ENCODE data around the gene ZNF518B.

GRCh38 chr4:10470505-10470904 lies 13.3 kb upstream of the ZNF518B start:
- TF ChIP-seq, protein P1, sequence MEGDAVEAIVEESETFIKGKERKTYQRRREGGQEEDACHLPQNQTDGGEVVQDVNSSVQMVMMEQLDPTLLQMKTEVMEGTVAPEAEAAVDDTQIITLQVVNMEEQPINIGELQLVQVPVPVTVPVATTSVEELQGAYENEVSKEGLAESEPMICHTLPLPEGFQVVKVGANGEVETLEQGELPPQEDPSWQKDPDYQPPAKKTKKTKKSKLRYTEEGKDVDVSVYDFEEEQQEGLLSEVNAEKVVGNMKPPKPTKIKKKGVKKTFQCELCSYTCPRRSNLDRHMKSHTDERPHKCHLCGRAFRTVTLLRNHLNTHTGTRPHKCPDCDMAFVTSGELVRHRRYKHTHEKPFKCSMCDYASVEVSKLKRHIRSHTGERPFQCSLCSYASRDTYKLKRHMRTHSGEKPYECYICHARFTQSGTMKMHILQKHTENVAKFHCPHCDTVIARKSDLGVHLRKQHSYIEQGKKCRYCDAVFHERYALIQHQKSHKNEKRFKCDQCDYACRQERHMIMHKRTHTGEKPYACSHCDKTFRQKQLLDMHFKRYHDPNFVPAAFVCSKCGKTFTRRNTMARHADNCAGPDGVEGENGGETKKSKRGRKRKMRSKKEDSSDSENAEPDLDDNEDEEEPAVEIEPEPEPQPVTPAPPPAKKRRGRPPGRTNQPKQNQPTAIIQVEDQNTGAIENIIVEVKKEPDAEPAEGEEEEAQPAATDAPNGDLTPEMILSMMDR (IDR thresholded peaks at IDR 0.05; ENCODE audit: poor library complexity, severe bottlenecking), result no peak
- TF ChIP-seq POLR2AphosphoS5 (IDR thresholded peaks at IDR 0.05) (no peak), TAF1 (IDR thresholded peaks at IDR 0.05; ENCODE audit: low read depth) (no peak), EP300 (conservative IDR thresholded peaks at IDR 0.05; ENCODE audit: poor library complexity, severe bottlenecking) (no peak), EZH2 (IDR thresholded peaks at IDR 0.05; ENCODE audit: borderline replicate concordance, insufficient read depth, low read length, poor library complexity, severe bottlenecking) (no peak)
- TF ChIP-seq, protein P2, sequence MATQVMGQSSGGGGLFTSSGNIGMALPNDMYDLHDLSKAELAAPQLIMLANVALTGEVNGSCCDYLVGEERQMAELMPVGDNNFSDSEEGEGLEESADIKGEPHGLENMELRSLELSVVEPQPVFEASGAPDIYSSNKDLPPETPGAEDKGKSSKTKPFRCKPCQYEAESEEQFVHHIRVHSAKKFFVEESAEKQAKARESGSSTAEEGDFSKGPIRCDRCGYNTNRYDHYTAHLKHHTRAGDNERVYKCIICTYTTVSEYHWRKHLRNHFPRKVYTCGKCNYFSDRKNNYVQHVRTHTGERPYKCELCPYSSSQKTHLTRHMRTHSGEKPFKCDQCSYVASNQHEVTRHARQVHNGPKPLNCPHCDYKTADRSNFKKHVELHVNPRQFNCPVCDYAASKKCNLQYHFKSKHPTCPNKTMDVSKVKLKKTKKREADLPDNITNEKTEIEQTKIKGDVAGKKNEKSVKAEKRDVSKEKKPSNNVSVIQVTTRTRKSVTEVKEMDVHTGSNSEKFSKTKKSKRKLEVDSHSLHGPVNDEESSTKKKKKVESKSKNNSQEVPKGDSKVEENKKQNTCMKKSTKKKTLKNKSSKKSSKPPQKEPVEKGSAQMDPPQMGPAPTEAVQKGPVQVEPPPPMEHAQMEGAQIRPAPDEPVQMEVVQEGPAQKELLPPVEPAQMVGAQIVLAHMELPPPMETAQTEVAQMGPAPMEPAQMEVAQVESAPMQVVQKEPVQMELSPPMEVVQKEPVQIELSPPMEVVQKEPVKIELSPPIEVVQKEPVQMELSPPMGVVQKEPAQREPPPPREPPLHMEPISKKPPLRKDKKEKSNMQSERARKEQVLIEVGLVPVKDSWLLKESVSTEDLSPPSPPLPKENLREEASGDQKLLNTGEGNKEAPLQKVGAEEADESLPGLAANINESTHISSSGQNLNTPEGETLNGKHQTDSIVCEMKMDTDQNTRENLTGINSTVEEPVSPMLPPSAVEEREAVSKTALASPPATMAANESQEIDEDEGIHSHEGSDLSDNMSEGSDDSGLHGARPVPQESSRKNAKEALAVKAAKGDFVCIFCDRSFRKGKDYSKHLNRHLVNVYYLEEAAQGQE (IDR thresholded peaks at IDR 0.05; ENCODE audit: borderline replicate concordance), result no peak
